GM12874 (cell line): ENCODE measurements around the gene SIGLEC12.

Source experiments
- TF ChIP-seq, protein P1 (sequence below): IDR thresholded peaks from 2 replicates; pipeline ENCODE4 v1.5.1; 2011; ENCODE audit warnings: low read depth, mild to moderate bottlenecking, control low read depth, low read length, moderate library complexity; ENCODE audit not compliant: insufficient read depth

The SIGLEC12 gene

DNA sequence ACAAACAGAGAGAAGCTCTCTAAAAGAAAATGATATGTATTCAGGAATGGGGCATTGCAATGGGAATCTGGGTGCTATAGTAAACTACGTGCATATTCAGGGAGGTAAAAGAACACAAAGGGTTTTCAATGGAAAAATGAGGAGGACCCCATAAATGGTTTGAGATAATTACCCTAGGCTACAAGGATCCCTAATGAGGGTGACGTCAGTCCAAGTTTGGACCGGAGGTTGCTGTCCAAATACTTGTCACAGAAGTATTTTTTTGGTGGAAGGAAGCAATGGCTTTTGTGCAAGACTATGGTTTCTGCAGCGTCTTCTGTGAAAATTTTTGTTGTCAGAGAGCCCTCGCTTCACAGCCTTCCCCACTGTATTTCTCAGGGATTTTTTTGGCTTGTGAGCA is 24.3 kb downstream of the SIGLEC12 start:
- TF ChIP-seq, protein P1, sequence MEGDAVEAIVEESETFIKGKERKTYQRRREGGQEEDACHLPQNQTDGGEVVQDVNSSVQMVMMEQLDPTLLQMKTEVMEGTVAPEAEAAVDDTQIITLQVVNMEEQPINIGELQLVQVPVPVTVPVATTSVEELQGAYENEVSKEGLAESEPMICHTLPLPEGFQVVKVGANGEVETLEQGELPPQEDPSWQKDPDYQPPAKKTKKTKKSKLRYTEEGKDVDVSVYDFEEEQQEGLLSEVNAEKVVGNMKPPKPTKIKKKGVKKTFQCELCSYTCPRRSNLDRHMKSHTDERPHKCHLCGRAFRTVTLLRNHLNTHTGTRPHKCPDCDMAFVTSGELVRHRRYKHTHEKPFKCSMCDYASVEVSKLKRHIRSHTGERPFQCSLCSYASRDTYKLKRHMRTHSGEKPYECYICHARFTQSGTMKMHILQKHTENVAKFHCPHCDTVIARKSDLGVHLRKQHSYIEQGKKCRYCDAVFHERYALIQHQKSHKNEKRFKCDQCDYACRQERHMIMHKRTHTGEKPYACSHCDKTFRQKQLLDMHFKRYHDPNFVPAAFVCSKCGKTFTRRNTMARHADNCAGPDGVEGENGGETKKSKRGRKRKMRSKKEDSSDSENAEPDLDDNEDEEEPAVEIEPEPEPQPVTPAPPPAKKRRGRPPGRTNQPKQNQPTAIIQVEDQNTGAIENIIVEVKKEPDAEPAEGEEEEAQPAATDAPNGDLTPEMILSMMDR, result no peak

DNA sequence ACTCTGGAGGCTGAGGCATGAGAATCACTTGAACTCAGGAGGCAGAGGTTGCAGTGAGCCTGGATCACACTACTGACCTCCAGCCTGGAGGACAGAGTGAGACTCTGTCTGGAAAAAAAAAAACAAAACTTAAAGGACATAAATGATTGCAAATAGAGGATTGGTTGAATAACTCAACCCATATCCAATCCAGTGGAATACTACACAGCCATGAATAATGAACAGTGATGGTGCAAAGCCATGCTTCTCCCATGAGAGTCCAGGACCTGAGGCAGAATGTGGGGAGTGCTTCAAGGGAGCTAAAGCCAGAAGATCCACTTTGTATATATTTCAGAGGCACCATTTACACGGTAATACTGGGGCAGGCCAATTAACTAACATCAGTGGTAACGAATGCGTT is 25.4 kb downstream of the SIGLEC12 start:
- TF ChIP-seq, protein P1, result no peak

DNA sequence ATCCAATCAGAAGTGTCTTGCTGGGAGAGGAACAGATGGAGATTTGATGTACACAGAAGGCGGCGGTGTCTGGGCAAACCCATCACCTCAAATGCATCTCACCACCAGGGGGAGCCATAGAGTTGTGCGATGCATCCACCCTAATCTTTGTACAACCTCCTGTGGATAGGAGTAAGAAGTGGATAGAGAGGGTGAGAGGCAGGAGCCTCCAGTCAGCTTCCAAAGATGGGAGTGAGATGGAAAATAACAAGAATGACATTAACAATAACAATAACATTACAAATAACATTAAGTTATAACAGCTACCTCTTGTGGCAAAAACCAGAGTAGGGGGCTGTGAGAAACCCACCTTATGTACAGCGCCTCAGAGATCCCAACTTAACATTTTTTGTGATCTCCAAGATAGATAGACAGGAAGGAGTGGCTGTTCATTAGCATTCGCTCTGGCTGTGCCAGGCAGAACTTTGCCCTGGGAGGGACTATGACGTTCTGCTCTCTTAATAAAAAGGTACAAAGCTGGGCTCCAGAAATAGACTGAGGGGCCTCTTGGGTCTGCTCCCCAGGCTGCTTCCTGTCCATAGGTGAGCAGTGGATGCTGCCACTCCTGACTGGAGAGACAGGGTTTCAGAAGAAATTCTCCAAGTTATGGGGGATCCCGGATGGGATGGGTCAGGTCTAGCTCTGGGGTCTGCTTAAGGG is 28.4 kb downstream of the SIGLEC12 start:
- TF ChIP-seq, protein P1, result peak; percentile 77

DNA sequence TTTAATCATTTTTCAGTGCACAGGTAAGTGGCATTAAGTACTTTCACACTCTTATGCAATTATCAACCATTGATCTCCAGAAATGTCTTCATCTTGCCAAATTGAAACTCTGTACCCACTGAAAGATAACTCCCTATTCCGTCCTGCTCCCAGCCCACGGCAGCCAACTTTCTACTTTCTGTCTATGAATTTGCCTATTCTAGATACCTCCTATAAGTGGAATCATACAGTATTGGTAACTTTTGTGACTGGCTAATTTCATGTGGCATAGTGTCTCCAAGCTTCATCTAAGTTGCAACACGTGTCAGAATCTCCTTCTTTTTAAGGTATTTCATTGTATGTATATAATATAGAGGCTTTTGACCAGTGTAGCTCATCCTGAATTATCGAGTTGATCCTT is 29.0 kb downstream of the SIGLEC12 start:
- TF ChIP-seq, protein P1, result no peak

DNA sequence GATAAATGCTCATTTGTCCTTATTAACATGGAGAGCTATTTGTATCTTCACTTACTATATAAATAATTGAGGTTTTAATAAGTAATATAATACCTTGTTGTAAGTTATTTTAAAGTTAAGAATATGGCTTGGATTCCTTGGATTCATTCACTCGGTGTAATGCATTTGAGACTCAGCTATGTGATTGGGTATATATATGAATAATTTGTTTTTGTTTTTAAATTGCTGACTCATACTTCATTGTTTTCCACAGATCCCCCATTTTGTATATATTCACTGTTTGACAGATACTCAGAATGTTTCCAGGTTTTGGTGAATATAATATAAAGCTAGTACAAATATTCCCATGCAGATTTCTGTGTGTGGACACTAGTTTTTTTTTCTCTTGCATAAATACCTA is 30.1 kb downstream of the SIGLEC12 start:
- TF ChIP-seq, protein P1, result no peak

DNA sequence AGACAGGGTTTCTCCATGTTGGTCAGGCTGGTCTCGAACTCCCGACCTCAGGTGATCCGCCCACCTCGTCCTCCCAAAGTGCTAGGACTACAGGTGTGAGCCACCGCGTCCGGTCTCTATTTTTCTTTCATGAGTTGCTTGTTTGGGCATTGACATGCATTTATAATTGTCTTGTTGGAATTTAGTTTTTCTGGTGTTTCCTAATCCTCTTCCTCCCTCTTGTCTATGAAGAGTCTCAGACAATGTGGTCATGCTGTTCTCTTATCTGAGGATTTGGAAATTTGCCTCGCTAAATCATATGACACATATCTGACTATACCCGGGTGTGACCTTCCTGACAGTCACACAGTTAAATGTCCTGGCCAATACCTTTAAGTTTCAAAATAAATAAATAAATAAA is 30.6 kb downstream of the SIGLEC12 start:
- TF ChIP-seq, protein P1, result no peak

DNA sequence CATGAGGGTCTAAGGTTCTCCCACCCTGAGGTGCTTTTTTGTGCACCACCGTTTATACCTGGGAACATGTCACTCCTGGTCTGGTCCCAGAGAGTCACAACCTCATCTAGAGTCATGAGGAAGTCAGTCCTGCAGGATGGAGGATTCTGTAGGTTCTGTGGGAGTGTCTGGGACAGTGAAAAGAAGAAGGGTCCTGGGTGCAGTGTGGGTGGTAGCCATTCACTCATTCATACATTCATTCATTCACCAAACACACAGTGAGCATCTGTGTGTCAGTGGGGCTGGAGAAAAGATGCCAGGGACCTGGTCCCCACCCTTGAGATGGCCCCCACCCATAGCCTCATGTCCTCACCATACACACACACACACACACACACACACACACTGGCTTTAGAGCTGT is 32.0 kb downstream of the SIGLEC12 start:
- TF ChIP-seq, protein P1, result no peak
